GM19025 (cell line): ENCODE measurements around the gene OXSR1.
"Not testable (repeated sequence)": the region's sequence is repeated elsewhere in the genome, so short reads cannot be mapped to it uniquely, and the experiment has no call there.

ENCODE experiments used
- ATAC-seq: cut with Tn5 transposase; IDR thresholded peaks from one replicate; pipeline ENCODE4 v1.9.1; 2021; ENCODE audit warnings: mild to moderate bottlenecking, low read depth, moderate library complexity; ENCODE audit not compliant: unreplicated experiment

Gene OXSR1

GRCh38 chr3:38297053-38297452 lies 131.7 kb downstream of the OXSR1 start:
- not testable (repeated sequence) for ATAC-seq

DNA sequence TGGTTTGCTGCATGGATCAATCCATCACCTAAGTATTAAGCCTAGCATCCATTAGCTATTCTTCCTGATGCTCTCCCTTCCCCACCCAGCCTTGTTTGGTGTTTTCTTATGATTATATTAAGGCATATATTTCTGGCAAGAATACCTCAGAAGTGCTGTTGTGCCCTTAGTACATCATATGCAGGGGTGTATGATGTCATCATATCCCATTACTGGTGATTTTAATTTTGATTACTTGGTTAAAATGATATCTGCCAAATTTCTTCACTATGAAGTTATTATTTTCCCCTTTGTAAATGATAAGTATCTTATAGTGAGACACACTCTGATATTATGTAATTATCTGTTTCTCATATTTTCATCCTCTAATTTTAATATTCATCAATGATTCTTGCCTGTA lies 132.2 kb downstream of the OXSR1 start:
- no peak for ATAC-seq

- no peak for ATAC-seq
These were observed 132.8 kb downstream of the OXSR1 start for GRCh38 chr3:38297947-38298711.
